Measurements from ENCODE around the gene SMLR1. TPM values are rescaled to one million over a fixed set of nuclear protein-coding genes. Genes with fewer than 3 reads are reported as not detected.

Gene SMLR1
- total and polyA plus RNA-seq, 2 experiments from 2014 or later, result not detected

GRCh38 chr6:130858498-130859160 lies 31.4 kb downstream of the SMLR1 start:
- H3K27ac Mint-ChIP-seq, result peak overlapping the region; percentile 89; the same call in 1 of the 2 replicates
- ATAC-seq, result no peak

DNA sequence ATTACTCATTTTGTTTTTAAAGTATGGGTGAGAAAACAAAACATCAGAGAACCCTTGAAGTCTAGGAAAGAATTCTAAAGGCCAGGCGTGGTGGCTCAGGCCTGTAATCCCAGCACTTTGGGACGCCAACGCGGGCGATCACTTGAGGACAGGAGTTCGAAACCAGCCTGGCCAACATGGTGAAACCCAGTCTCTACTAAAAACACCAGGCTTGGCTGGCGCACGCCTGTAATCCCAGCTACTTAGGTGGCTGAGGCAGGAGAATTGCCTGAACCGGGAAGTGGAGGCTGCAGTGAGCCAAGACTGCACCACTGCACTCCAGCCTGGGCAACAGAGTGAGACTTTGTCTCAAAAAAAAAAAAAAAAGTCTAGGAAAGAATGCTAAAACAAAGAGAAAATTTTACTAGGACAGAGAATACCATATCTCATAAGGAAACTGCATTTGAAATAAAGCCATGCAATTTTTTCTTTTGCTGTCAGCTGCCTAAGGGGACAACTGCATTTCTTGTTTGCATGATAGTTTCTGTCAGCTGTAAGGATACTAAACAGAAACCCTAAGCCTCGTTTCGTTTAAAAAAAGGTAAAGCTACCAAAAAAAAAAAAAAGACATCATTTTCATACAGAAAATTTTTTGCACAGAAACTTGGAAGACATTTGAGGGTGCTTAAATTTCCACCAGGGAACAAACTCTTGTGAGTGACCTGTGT lies 32.1 kb downstream of the SMLR1 start:
- no peak for TF ChIP-seq EZH2 (IDR thresholded peaks at IDR 0.05; ENCODE audit: low read depth, unreplicated experiment)
- TF ChIP-seq ZNF114 (CRISPR knock-in tag; IDR thresholded peaks at IDR 0.05), result no peak
- no peak for TF ChIP-seq EZH2phosphoT487 (IDR thresholded peaks at IDR 0.05; ENCODE audit: unreplicated experiment)
- Histone ChIP-seq H4K20me1 (replicated peaks; ENCODE audit: insufficient read depth) (no peaks in the 10 kb centered on the region), H3K36me3 (ENCODE audit: insufficient read depth) (no peaks in the 10 kb centered on the region), H3K4me3 (no peak overlapping the region), H3K4me1 (ENCODE audit: insufficient read depth) (peaks cover 15% of the 10 kb centered on the region), H3K79me2 (replicated peaks; ENCODE audit: insufficient read depth) (no peaks in the 10 kb centered on the region), H3K4me2 (no peak overlapping the region), H3K27me3 (ENCODE audit: insufficient read depth) (no peaks in the 10 kb centered on the region), H3K9me2 (ENCODE audit: insufficient read depth) (no peaks in the 10 kb centered on the region), H3F3A (replicated peaks; ENCODE audit: low read depth) (no peaks in the 10 kb centered on the region), H3K27ac (ENCODE audit: low read depth) (no peak overlapping the region), H2AFZ (no peak overlapping the region)
- DNase-seq (ENCODE audit: low spot score) (no peak), ATAC-seq (no peak)
- Mint-ChIP-seq H3K4me1 (peaks cover 29% of the 10 kb centered on the region), H3K9me3 (no peaks in the 10 kb centered on the region), H3K4me3 (no peak overlapping the region), H3K27ac (0 out of 2 replicates have a peak overlapping the region, but pooled peaks have one; percentile 32), H3K36me3 (ENCODE audit: low read depth) (peaks cover 15% of the 10 kb centered on the region; the same call in 2 of the 3 replicates), H3K27me3 (ENCODE audit: insufficient read depth, low read depth, poor library complexity) (no peaks in the 10 kb centered on the region)

More at GRCh38 chr6:130858498-130859160, 31.4 kb downstream of the SMLR1 start:
- Histone ChIP-seq H3K36me3 (ENCODE audit: insufficient read depth) (no peaks in the 10 kb centered on the region), H3K4me2 (no peak overlapping the region), H4K20me1 (replicated peaks; ENCODE audit: insufficient read depth) (no peaks in the 10 kb centered on the region), H3K27ac (ENCODE audit: low read depth) (no peak overlapping the region), H3F3A (replicated peaks; ENCODE audit: low read depth) (no peaks in the 10 kb centered on the region), H3K79me2 (replicated peaks; ENCODE audit: insufficient read depth) (no peaks in the 10 kb centered on the region), H3K4me1 (ENCODE audit: insufficient read depth) (peaks cover 22% of the 10 kb centered on the region), H3K9me2 (ENCODE audit: insufficient read depth) (no peaks in the 10 kb centered on the region), H3K27me3 (ENCODE audit: insufficient read depth) (no peaks in the 10 kb centered on the region), H3K4me3 (no peak overlapping the region), H2AFZ (no peak overlapping the region)
- H3K4me1 Mint-ChIP-seq, result peaks cover 33% of the 10 kb centered on the region
- no peaks in the 10 kb centered on the region for H3K27me3 Mint-ChIP-seq (ENCODE audit: insufficient read depth, low read depth, poor library complexity)
- no peak overlapping the region for H3K4me3 Mint-ChIP-seq
- H3K9me3 Mint-ChIP-seq, result no peaks in the 10 kb centered on the region
- no peak for DNase-seq (ENCODE audit: low spot score)
- TF ChIP-seq ZNF331 (CRISPR knock-in tag; IDR thresholded peaks at IDR 0.05; ENCODE audit: low read depth) (no peak), JUNB (IDR thresholded peaks at IDR 0.05; ENCODE audit: unreplicated experiment) (no peak), ETS1 (IDR thresholded peaks at IDR 0.05) (no peak), CTCF (conservative IDR thresholded peaks at IDR 0.05; ENCODE audit: low read depth in 2 of 2) (no peak), POLR2AphosphoS5 (IDR thresholded peaks at IDR 0.05; ENCODE audit: low read depth) (no peak), NANOG (IDR thresholded peaks at IDR 0.05; ENCODE audit: borderline replicate concordance) (no peak), STAT1 (IDR thresholded peaks at IDR 0.05; ENCODE audit: unreplicated experiment) (no peak), ZNF114 (CRISPR knock-in tag; IDR thresholded peaks at IDR 0.05) (no peak)
- H3K36me3 Mint-ChIP-seq (ENCODE audit: low read depth), result peaks cover 11% of the 10 kb centered on the region; the same call in 1 of the 3 replicates
